ENCODE data around the gene CA12.

The CA12 gene

DNA sequence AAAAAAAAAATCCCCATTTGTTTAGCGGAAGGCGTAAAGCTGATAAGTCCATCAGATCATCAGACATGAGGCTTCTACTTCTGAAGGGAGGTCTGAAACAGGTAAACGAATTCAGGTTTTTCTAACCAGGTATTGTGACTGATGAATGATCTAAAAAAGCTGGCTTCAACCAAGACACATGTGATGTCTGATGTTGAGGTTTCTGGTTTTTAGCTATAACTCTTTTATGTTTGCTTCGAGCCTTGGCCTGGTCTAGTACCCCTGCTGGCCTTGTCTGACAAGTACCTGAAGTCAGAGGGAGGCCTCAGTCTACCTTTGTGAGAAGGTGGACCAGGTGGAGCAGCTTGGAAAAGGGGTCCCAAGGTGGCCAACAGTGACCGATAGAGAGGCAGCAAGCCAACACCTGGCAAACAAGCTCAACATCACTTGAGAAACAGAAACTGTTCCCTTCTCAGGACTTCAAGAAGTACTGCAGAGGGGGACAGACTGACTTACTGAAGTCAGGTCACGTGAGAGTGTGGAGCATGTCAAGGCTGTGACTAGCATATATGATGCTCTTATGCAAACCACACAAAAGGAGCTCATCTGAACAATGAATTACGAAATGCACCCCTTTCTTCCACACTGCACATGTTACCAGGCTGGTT, 33.0 kb upstream of the CA12 start:
- WGBS, 2 experiments (ENCODE audit: insufficient coverage in 2 of 2), result 86 to 98% methylated on average over 3 to 5 of the region's 7 CpGs
- Histone ChIP-seq H3K4me1 (ENCODE audit: control insufficient read depth, insufficient read depth, low read length, poor library complexity, severe bottlenecking) (no peaks in the 10 kb centered on the region), H3K36me3 (ENCODE audit: control insufficient read depth, insufficient read depth, low read length) (no peaks in the 10 kb centered on the region), H3K4me3 (ENCODE audit: extremely low read depth, insufficient read depth, low read length, poor library complexity, severe bottlenecking) (no peak overlapping the region), H3K27ac (ENCODE audit: low read depth, low read length, severe bottlenecking) (no peak overlapping the region), H3K9me3 (ENCODE audit: control insufficient read depth, low read length) (peaks cover 5% of the 10 kb centered on the region)

GRCh38 chr15:63412551-63412950, 30.9 kb upstream of the CA12 start:
- H3K27ac ChIP-seq (ENCODE audit: low read depth, low read length, severe bottlenecking), result no peak overlapping the region
- no peak overlapping the region for H3K4me3 ChIP-seq (ENCODE audit: extremely low read depth, insufficient read depth, low read length, poor library complexity, severe bottlenecking)
- peaks cover 5% of the 10 kb centered on the region for H3K9me3 ChIP-seq (ENCODE audit: control insufficient read depth, low read length)
- WGBS, 2 experiments (ENCODE audit: insufficient coverage in 2 of 2), result 66 to 77% methylated on average over 3 to 4 of the region's 7 CpGs
- H3K4me1 ChIP-seq (ENCODE audit: control insufficient read depth, insufficient read depth, low read length, poor library complexity, severe bottlenecking), result no peaks in the 10 kb centered on the region
- no peaks in the 10 kb centered on the region for H3K36me3 ChIP-seq (ENCODE audit: control insufficient read depth, insufficient read depth, low read length)

- H3K27ac ChIP-seq (ENCODE audit: low read depth, low read length, severe bottlenecking), result no peak overlapping the region
- WGBS, 2 experiments (ENCODE audit: insufficient coverage in 2 of 2), result 75 to 100% methylated on average over 1 of the region's 4 CpGs
- H3K4me3 ChIP-seq (ENCODE audit: extremely low read depth, insufficient read depth, low read length, poor library complexity, severe bottlenecking), result no peak overlapping the region
- peaks cover 5% of the 10 kb centered on the region for H3K9me3 ChIP-seq (ENCODE audit: control insufficient read depth, low read length)
- H3K4me1 ChIP-seq (ENCODE audit: control insufficient read depth, insufficient read depth, low read length, poor library complexity, severe bottlenecking), result no peaks in the 10 kb centered on the region
- no peaks in the 10 kb centered on the region for H3K36me3 ChIP-seq (ENCODE audit: control insufficient read depth, insufficient read depth, low read length)
These were observed 30.2 kb upstream of the CA12 start for GRCh38 chr15:63411866-63412265.

GRCh38 chr15:63409179-63409578, 27.5 kb upstream of the CA12 start:
- Histone ChIP-seq H3K36me3 (ENCODE audit: control insufficient read depth, insufficient read depth, low read length) (no peaks in the 10 kb centered on the region), H3K4me1 (ENCODE audit: control insufficient read depth, insufficient read depth, low read length, poor library complexity, severe bottlenecking) (peaks cover 4% of the 10 kb centered on the region), H3K9me3 (ENCODE audit: control insufficient read depth, low read length) (no peaks in the 10 kb centered on the region), H3K4me3 (ENCODE audit: extremely low read depth, insufficient read depth, low read length, poor library complexity, severe bottlenecking) (no peak overlapping the region), H3K27ac (ENCODE audit: low read depth, low read length, severe bottlenecking) (no peak overlapping the region)
- 95 to 96% methylated on average over 2 to 3 of the region's 5 CpGs for WGBS, 2 experiments (ENCODE audit: insufficient coverage in 2 of 2)

- no peak overlapping the region for H3K4me3 ChIP-seq (ENCODE audit: extremely low read depth, insufficient read depth, low read length, poor library complexity, severe bottlenecking)
- no peaks in the 10 kb centered on the region for H3K9me3 ChIP-seq (ENCODE audit: control insufficient read depth, low read length)
- WGBS, 2 experiments (ENCODE audit: insufficient coverage in 2 of 2), result 83% methylated on average over 1 of the region's 2 CpGs; no CpG with 5 or more reads in 1 of the 2 experiments
- no peaks in the 10 kb centered on the region for H3K36me3 ChIP-seq (ENCODE audit: control insufficient read depth, insufficient read depth, low read length)
- no peak overlapping the region for H3K27ac ChIP-seq (ENCODE audit: low read depth, low read length, severe bottlenecking)
- H3K4me1 ChIP-seq (ENCODE audit: control insufficient read depth, insufficient read depth, low read length, poor library complexity, severe bottlenecking), result peaks cover 4% of the 10 kb centered on the region
These were observed 26.9 kb upstream of the CA12 start for GRCh38 chr15:63408524-63408923.

- no peaks in the 10 kb centered on the region for H3K9me3 ChIP-seq (ENCODE audit: control insufficient read depth, low read length)
- H3K36me3 ChIP-seq (ENCODE audit: control insufficient read depth, insufficient read depth, low read length), result no peaks in the 10 kb centered on the region
- H3K4me1 ChIP-seq (ENCODE audit: control insufficient read depth, insufficient read depth, low read length, poor library complexity, severe bottlenecking), result peaks cover 4% of the 10 kb centered on the region
- no peak overlapping the region for H3K27ac ChIP-seq (ENCODE audit: low read depth, low read length, severe bottlenecking)
- no peak overlapping the region for H3K4me3 ChIP-seq (ENCODE audit: extremely low read depth, insufficient read depth, low read length, poor library complexity, severe bottlenecking)
- WGBS, 2 experiments (ENCODE audit: insufficient coverage in 2 of 2), result 86 to 90% methylated on average over 3 to 5 of the region's 5 CpGs
These were observed 26.0 kb upstream of the CA12 start for GRCh38 chr15:63407612-63408011.

GRCh38 chr15:63405683-63406390, 24.2 kb upstream of the CA12 start:
- H3K4me3 ChIP-seq (ENCODE audit: extremely low read depth, insufficient read depth, low read length, poor library complexity, severe bottlenecking), result no peak overlapping the region
- H3K36me3 ChIP-seq (ENCODE audit: control insufficient read depth, insufficient read depth, low read length), result no peaks in the 10 kb centered on the region
- no peak overlapping the region for H3K27ac ChIP-seq (ENCODE audit: low read depth, low read length, severe bottlenecking)
- H3K9me3 ChIP-seq (ENCODE audit: control insufficient read depth, low read length), result no peaks in the 10 kb centered on the region
- WGBS, 2 experiments (ENCODE audit: insufficient coverage in 2 of 2), result 96 to 97% methylated on average over 4 to 7 of the region's 9 CpGs
- peaks cover 4% of the 10 kb centered on the region for H3K4me1 ChIP-seq (ENCODE audit: control insufficient read depth, insufficient read depth, low read length, poor library complexity, severe bottlenecking)

GRCh38 chr15:63405159-63405558, 23.5 kb upstream of the CA12 start:
- Histone ChIP-seq H3K27ac (ENCODE audit: low read depth, low read length, severe bottlenecking) (no peak overlapping the region), H3K36me3 (ENCODE audit: control insufficient read depth, insufficient read depth, low read length) (no peaks in the 10 kb centered on the region), H3K4me3 (ENCODE audit: extremely low read depth, insufficient read depth, low read length, poor library complexity, severe bottlenecking) (no peak overlapping the region), H3K4me1 (ENCODE audit: control insufficient read depth, insufficient read depth, low read length, poor library complexity, severe bottlenecking) (peaks cover 4% of the 10 kb centered on the region), H3K9me3 (ENCODE audit: control insufficient read depth, low read length) (no peaks in the 10 kb centered on the region)
- 92 to 100% methylated on average over 1 to 2 of the region's 5 CpGs for WGBS, 2 experiments (ENCODE audit: insufficient coverage in 2 of 2)

DNA sequence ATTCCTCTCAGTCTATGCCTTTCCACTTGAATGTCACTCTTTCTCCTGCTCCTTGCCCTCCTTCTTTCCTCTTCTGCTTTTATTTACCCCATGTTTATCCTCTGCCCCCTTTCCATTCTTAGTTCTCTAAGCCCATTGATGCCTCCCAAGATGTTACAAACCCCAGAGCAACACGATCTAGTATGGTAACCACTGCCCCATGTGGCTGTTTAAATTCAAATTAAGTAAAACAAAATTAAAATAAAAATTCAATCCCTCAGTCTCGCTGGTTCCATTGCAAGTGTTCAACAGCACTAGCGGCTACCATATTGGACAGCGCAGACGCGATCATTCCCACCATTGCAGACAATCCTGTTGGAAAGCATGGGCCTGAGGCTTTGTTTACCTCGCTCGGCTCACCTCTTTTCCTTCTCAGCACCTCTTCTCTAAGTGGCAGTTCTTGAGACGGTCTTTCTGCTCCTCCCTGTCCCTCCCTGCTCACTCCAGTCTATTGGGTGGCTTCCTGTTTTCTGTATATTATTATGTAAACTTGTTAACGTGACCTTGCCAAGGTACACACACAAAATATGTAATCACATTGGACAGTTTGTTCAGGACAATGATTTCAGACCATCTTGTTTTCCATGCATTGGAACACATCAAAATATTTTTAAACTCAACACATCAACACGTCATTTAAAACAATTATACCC, 21.8 kb upstream of the CA12 start:
- peaks cover 4% of the 10 kb centered on the region for H3K4me1 ChIP-seq (ENCODE audit: control insufficient read depth, insufficient read depth, low read length, poor library complexity, severe bottlenecking)
- WGBS, 2 experiments (ENCODE audit: insufficient coverage in 2 of 2), result 88 to 91% methylated on average over 7 to 8 of the region's 11 CpGs
- H3K27ac ChIP-seq (ENCODE audit: low read depth, low read length, severe bottlenecking), result no peak overlapping the region
- no peaks in the 10 kb centered on the region for H3K36me3 ChIP-seq (ENCODE audit: control insufficient read depth, insufficient read depth, low read length)
- H3K9me3 ChIP-seq (ENCODE audit: control insufficient read depth, low read length), result no peaks in the 10 kb centered on the region
- no peak overlapping the region for H3K4me3 ChIP-seq (ENCODE audit: extremely low read depth, insufficient read depth, low read length, poor library complexity, severe bottlenecking)

GRCh38 chr15:63402498-63403253, 21.0 kb upstream of the CA12 start:
- no peak overlapping the region for H3K4me3 ChIP-seq (ENCODE audit: extremely low read depth, insufficient read depth, low read length, poor library complexity, severe bottlenecking)
- H3K4me1 ChIP-seq (ENCODE audit: control insufficient read depth, insufficient read depth, low read length, poor library complexity, severe bottlenecking), result peaks cover 4% of the 10 kb centered on the region
- WGBS, 2 experiments (ENCODE audit: insufficient coverage in 2 of 2), result 65 to 87% methylated on average over 4 to 5 of the region's 7 CpGs
- no peaks in the 10 kb centered on the region for H3K36me3 ChIP-seq (ENCODE audit: control insufficient read depth, insufficient read depth, low read length)
- no peak overlapping the region for H3K27ac ChIP-seq (ENCODE audit: low read depth, low read length, severe bottlenecking)
- no peaks in the 10 kb centered on the region for H3K9me3 ChIP-seq (ENCODE audit: control insufficient read depth, low read length)
